ENCODE data around the gene MBL2. TPM values are rescaled to one million over a fixed set of nuclear protein-coding genes. Genes with fewer than 3 reads are reported as not detected.

Gene MBL2
- polyA plus RNA-seq, 1 of the 3 experiments (the other 2 are of a cell fraction): not detected

DNA sequence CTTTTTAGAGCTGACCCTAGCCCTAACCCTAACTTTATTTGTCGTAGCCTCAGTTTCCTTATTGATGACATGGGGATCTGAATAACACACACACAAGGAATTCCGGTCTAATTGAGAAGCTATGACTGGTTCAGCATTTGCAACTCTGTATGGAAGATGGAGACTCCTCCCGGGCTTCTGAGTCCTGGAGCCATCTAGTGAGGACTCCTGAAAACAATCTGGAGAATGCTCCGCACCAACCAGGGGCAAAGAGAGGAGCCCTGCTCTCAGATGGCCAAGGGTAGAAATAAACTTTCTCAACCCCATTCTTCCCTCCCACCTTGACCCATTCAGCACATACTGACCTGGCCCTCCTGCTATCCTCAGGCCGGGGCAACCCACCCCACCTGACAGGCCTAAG is 26.4 kb downstream of the MBL2 start:
- H3F3A ChIP-seq (replicated peaks; ENCODE audit: insufficient read depth): no peaks in the 10 kb centered on the region
- no peak overlapping the region for H3K9ac ChIP-seq
- TF ChIP-seq MXI1 (IDR thresholded peaks at IDR 0.05; ENCODE audit: low read depth, low read length): no peak
- TF ChIP-seq FOXJ3 (CRISPR knock-in tag; IDR thresholded peaks at IDR 0.05): no peak
- TF ChIP-seq, protein P1, sequence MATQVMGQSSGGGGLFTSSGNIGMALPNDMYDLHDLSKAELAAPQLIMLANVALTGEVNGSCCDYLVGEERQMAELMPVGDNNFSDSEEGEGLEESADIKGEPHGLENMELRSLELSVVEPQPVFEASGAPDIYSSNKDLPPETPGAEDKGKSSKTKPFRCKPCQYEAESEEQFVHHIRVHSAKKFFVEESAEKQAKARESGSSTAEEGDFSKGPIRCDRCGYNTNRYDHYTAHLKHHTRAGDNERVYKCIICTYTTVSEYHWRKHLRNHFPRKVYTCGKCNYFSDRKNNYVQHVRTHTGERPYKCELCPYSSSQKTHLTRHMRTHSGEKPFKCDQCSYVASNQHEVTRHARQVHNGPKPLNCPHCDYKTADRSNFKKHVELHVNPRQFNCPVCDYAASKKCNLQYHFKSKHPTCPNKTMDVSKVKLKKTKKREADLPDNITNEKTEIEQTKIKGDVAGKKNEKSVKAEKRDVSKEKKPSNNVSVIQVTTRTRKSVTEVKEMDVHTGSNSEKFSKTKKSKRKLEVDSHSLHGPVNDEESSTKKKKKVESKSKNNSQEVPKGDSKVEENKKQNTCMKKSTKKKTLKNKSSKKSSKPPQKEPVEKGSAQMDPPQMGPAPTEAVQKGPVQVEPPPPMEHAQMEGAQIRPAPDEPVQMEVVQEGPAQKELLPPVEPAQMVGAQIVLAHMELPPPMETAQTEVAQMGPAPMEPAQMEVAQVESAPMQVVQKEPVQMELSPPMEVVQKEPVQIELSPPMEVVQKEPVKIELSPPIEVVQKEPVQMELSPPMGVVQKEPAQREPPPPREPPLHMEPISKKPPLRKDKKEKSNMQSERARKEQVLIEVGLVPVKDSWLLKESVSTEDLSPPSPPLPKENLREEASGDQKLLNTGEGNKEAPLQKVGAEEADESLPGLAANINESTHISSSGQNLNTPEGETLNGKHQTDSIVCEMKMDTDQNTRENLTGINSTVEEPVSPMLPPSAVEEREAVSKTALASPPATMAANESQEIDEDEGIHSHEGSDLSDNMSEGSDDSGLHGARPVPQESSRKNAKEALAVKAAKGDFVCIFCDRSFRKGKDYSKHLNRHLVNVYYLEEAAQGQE (IDR thresholded peaks at IDR 0.05; ENCODE audit: low read depth, low read length): no peak
- TF ChIP-seq TAF1 (IDR thresholded peaks at IDR 0.05; ENCODE audit: borderline replicate concordance, low read depth, low read length): no peak
- TF ChIP-seq TCF12 (IDR thresholded peaks at IDR 0.05): no peak
- no peak for TF ChIP-seq RAD21 (IDR thresholded peaks at IDR 0.05; ENCODE audit: low read length)
- no peaks in the 10 kb centered on the region for H3K9me3 ChIP-seq
- no peaks in the 10 kb centered on the region for H3K27me3 ChIP-seq (ENCODE audit: insufficient read depth)
- H3K9me2 ChIP-seq: no peaks in the 10 kb centered on the region
- H3K27ac ChIP-seq (ENCODE audit: low read depth in 2 of 2, low read length in 1 of 2): no peak overlapping the region
- WGBS (ENCODE audit: low lambda C conversion rate): 35% methylated on average over 5 of the region's 5 CpGs
- peaks cover 0 to 5% of the 10 kb centered on the region in 2 experiments; a peak in 1 of 4 replicates for H3K4me1 ChIP-seq (ENCODE audit: control insufficient read depth in 1 of 2, insufficient read depth in 2 of 2, low read depth in 1 of 2, low read length in 1 of 2)
- H2AFZ ChIP-seq (ENCODE audit: low read depth): no peak overlapping the region
- no peaks in the 10 kb centered on the region for H3K79me2 ChIP-seq (ENCODE audit: insufficient read depth)
- no peak overlapping the region for H3K4me3 ChIP-seq (ENCODE audit: low read depth in 2 of 2, low read length in 1 of 2)
- POLR2A ChIA-PET: no interaction called here
- H3K4me2 ChIP-seq: no peak overlapping the region
- no peaks in the 10 kb centered on the region for H3K36me3 ChIP-seq (replicated peaks in 1 of 2; ENCODE audit: control insufficient read depth in 1 of 2, insufficient read depth in 2 of 2, low read length in 1 of 2)
- no peaks in the 10 kb centered on the region for H4K20me1 ChIP-seq (ENCODE audit: insufficient read depth)
- no peak for DNase-seq
- CTCF ChIA-PET: interaction anchor here (1.0 to 2.2 kb wide), 3 partner anchors 33 to 102 kb away, joined by 3 to 10 read pairs (median 7); no protein-coding TSS in a partner anchor

GRCh38 chr10:52744057-52744805 is 28.4 kb downstream of the MBL2 start:
- Histone ChIP-seq H4K20me1 (ENCODE audit: insufficient read depth) (no peaks in the 10 kb centered on the region), H3K36me3 (replicated peaks in 1 of 2; ENCODE audit: control insufficient read depth in 1 of 2, insufficient read depth in 2 of 2, low read length in 1 of 2) (no peaks in the 10 kb centered on the region), H3K4me1 (ENCODE audit: control insufficient read depth in 1 of 2, insufficient read depth in 2 of 2, low read depth in 1 of 2, low read length in 1 of 2) (peaks cover 0 to 6% of the 10 kb centered on the region in 2 experiments; a peak in 1 of 4 replicates), H3F3A (replicated peaks; ENCODE audit: insufficient read depth) (no peaks in the 10 kb centered on the region), H3K9me3 (no peaks in the 10 kb centered on the region), H3K4me3 (ENCODE audit: low read depth in 2 of 2, low read length in 1 of 2) (no peak overlapping the region), H3K27ac (ENCODE audit: low read depth in 2 of 2, low read length in 1 of 2) (no peak overlapping the region), H3K9me2 (no peaks in the 10 kb centered on the region), H3K79me2 (ENCODE audit: insufficient read depth) (no peaks in the 10 kb centered on the region), H3K9ac (no peak overlapping the region), H2AFZ (ENCODE audit: low read depth) (no peak overlapping the region), H3K4me2 (no peak overlapping the region), H3K27me3 (ENCODE audit: insufficient read depth) (no peaks in the 10 kb centered on the region)
- CTCF ChIA-PET: interaction anchor here (1.3 to 2.0 kb wide), 2 partner anchors 35 to 100 kb away, joined by 4 to 10 read pairs; no protein-coding TSS in a partner anchor
- DNase-seq: no peak
- TF ChIP-seq IRF3 (IDR thresholded peaks at IDR 0.05; ENCODE audit: low read depth, low read length): no peak
- POLR2A ChIA-PET: no interaction called here
- WGBS (ENCODE audit: low lambda C conversion rate): 78% methylated on average over 8 of the region's 8 CpGs

Data from SK-N-SH (cell line).